A172 (cell line): ENCODE data around the gene DUSP3. TPM values are rescaled to one million over a fixed set of nuclear protein-coding genes. Genes with fewer than 3 reads are reported as not detected.

ENCODE experiments used
- DNase-seq: peaks from one replicate; pipeline ENCODE4 v3.0.0-alpha.2; 2015; ENCODE audit warnings: low spot score
- total RNA-seq: library from RNA; depleted of rRNA; stranded (reverse); fragments of >200 nt; shearing (Covaris generic); gene quantifications from 2 replicates; pipeline ENCODE4 v1.2.3, GENCODE V29; 2014

DUSP3 gene
- total RNA-seq, 1 experiment from 2014 or later: 84.6 TPM

- DNase-seq: no peak
Observed at GRCh38 chr17:43768943-43769342, 9.8 kb downstream of the DUSP3 start.

- no peak for DNase-seq
Observed at GRCh38 chr17:43768382-43768781, 10.4 kb downstream of the DUSP3 start.

- DNase-seq: no peak
Observed at GRCh38 chr17:43767713-43768059, 11.1 kb downstream of the DUSP3 start.

- no peak for DNase-seq
Observed at GRCh38 chr17:43767053-43767712, 11.6 kb downstream of the DUSP3 start.

GRCh38 chr17:43766413-43767052 is 12.2 kb downstream of the DUSP3 start:
- no peak for DNase-seq

GRCh38 chr17:43760254-43760852 is 18.4 kb downstream of the DUSP3 start:
- peak; percentile 95 for DNase-seq

- peak; percentile 34 for DNase-seq
Observed at GRCh38 chr17:43759836-43760235, 18.9 kb downstream of the DUSP3 start.

GRCh38 chr17:43758497-43759174 is 20.1 kb downstream of the DUSP3 start, which contains the start of gene SOST:
Gene SOST (minus strand): TSS chr17:43758791. CDS start chr17:43758741, 50 bp downstream.
- no peak for DNase-seq

- DNase-seq: no peak
Observed at GRCh38 chr17:43758086-43758485, 20.7 kb downstream of the DUSP3 start.

- no peak for DNase-seq
Observed at GRCh38 chr17:43757171-43757660, 21.6 kb downstream of the DUSP3 start.

- DNase-seq: no peak
Observed at GRCh38 chr17:43756201-43756600, 22.6 kb downstream of the DUSP3 start.

GRCh38 chr17:43755389-43755875 is 23.3 kb downstream of the DUSP3 start:
- DNase-seq: no peak

GRCh38 chr17:43754947-43755346 is 23.8 kb downstream of the DUSP3 start:
- DNase-seq: no peak

- peak; percentile 89 for DNase-seq
Observed at GRCh38 chr17:43753493-43754129, 25.2 kb downstream of the DUSP3 start.

GRCh38 chr17:43750153-43750552 is 28.6 kb downstream of the DUSP3 start:
- no peak for DNase-seq

GRCh38 chr17:43745541-43745940 is 33.2 kb downstream of the DUSP3 start:
- DNase-seq: peak; percentile 52

GRCh38 chr17:43741636-43742035 is 37.1 kb downstream of the DUSP3 start:
- DNase-seq: no peak

GRCh38 chr17:43740541-43740940 is 38.2 kb downstream of the DUSP3 start:
- peak; percentile 55 for DNase-seq

GRCh38 chr17:43737722-43738121 is 41.1 kb downstream of the DUSP3 start:
- no peak for DNase-seq

- DNase-seq: no peak
Observed at GRCh38 chr17:43736389-43736788, 42.4 kb downstream of the DUSP3 start.

GRCh38 chr17:43734376-43734775 is 44.4 kb downstream of the DUSP3 start:
- DNase-seq: peak; percentile 78

- peak; percentile 21 for DNase-seq
Observed at GRCh38 chr17:43733956-43734355, 44.8 kb downstream of the DUSP3 start.
